Stimulated activated CD8-positive, alpha-beta memory T cell treated with anti-CD3 and anti-CD28 coated beads, Interleukin-15, amount 100 ng/mL, for 24 hours (primary cell): ENCODE results near the gene RGS3.

ENCODE experiments used
- DNase-seq: peaks from one replicate; pipeline ENCODE4 v3.0.0-alpha.2; 2020; ENCODE audit warnings: low read depth

Gene RGS3

GRCh38 chr9:113530022-113530635, 66.6 kb downstream of the RGS3 start:
- no peak for DNase-seq

DNA sequence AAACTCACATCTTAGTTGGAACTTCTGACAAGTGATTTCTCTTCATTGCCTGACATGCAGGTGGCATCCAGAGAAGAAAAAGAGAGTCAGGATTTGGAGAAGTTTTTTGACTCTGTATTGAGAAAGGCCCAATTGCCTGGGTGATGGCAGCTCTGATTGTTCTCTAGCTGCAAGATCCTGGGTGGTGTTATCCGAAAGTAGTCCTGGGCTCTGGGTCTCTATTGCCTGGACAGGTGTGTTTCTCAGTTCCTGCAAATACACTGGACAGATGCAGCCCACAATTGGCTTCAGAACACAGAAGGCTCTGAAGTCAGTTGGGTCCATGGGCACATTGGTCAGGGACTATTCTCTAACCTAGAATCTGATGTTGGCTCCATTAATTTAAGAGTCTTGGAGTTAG, 67.4 kb downstream of the RGS3 start:
- no peak for DNase-seq

GRCh38 chr9:113531919-113532808, 68.6 kb downstream of the RGS3 start:
- DNase-seq, result no peak

DNA sequence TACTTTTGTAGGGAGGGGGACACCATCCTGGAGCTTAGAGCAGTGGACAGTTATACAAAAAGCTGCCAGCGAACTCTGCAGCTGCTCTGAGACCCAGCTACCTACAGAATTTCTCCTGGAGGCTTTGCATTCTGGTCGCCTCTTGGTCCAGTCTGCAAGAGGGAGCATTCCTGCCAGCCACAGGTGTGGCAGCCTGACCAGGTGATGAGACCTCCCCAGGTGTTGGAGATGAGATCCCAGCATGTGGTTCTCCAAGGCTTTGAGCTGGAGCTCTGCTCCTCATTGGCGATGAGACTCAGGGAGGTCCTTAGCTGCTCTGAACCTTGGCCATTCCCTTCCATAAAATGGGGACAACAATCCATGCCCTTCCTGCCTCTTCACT, 69.3 kb downstream of the RGS3 start:
- DNase-seq, result no peak

DNA sequence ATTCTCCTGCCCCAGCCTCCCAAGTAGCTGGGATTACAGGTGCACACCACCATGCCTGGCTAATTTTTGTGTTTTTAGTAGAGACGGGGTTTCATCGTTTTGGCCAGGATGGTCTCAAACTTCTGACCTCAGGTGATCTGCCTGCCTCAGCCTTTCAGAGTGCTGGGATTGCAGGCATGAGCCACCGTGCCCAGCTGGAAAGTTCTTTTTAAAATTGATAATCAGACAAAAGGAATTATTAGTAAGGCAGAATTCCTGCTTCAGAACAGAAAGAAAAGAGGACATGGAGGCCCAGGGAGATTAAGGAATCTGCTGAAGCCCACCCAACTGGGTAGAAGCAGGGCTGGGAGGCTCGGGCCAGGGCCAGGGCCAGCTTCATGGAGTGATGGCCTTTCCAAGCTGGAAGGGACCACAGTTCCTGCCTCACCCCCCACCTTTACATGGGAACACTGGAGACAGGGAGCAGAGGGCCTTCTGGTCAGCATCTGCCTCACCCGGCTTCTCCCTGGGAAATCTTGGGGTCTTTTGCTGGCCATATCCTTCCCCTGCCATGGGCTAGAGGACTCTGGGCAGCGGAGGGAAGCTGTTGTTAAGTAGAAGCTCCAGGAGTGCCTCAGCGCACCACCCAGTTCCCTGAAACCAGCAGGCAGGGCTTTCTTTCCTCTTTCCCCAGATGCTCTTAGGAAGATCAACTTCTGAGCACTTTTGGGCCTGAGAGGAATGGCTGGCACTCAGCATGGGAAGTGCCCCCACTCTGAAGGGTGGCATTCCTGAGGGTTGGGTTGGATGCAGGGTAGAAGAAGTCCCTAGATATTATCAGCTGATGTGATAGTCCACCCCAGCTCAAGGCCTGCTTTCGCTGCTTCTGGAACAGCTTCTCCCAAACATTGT, 70.1 kb downstream of the RGS3 start:
- no peak for DNase-seq

- no peak for DNase-seq
Measured at GRCh38 chr9:113535756-113536155, 72.2 kb downstream of the RGS3 start.

GRCh38 chr9:113536166-113536482, 72.6 kb downstream of the RGS3 start:
- DNase-seq, result no peak

DNA sequence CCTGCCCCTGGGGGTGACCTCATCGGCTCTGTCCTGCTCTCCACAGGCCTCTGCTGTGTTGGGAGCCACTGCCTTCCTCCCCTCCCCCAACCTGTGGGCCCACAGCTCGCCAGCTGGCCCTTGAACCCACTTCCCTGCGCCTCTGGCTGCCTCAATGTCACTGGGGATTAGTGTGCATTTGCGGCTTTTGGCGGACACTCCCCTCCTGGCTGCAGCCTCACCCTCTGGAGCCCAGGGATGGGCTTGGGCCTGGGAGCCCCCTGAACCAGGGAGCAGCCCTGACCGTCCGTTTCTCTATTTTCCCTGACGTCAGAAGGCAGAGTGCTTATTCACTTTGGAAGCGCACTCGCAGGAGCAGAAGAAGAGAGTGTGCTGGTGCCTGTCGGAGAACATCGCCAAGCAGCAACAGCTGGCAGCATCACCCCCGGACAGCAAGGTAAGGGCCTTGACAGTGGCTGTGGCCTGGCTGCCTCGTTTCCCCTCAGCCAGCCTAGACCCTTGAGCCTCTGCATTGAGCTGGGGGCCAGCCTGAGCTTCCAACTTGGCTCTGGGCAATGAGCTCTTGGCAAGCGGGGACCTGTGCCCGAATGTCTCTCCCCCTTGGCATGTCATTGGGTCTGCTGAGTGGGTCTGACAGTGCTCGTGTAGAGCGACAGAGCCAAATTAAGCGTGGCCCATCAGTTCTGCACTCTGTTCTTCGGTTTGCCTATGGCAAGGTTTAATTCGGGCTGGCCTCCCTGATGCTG, 73.1 kb downstream of the RGS3 start:
- DNase-seq, result no peak

- DNase-seq, result no peak
Measured at GRCh38 chr9:113537229-113537810, 73.8 kb downstream of the RGS3 start.

DNA sequence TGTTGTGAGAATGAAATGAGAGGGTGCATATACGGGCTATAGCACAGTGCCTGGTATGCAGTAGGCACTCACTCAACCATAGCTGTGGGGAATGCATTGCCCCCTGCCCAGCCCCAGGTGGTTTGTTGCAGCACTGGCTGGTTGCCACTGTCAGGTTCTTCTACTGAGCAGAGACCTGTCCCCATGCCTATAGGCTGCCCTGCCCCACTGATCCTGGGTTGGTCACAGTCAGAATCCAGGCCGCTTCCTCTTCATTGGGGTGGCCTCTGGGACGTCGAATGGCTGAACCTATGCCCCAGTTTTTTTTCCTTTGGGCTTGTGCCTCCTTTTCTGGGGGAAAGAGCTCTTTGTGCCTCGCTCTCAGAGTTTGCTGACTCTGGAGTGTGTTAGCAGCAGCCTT, 74.6 kb downstream of the RGS3 start:
- DNase-seq, result no peak

- DNase-seq, result no peak
Measured at GRCh38 chr9:113538701-113539430, 75.3 kb downstream of the RGS3 start.

- no peak for DNase-seq
Measured at GRCh38 chr9:113540466-113540865, 76.9 kb downstream of the RGS3 start.

DNA sequence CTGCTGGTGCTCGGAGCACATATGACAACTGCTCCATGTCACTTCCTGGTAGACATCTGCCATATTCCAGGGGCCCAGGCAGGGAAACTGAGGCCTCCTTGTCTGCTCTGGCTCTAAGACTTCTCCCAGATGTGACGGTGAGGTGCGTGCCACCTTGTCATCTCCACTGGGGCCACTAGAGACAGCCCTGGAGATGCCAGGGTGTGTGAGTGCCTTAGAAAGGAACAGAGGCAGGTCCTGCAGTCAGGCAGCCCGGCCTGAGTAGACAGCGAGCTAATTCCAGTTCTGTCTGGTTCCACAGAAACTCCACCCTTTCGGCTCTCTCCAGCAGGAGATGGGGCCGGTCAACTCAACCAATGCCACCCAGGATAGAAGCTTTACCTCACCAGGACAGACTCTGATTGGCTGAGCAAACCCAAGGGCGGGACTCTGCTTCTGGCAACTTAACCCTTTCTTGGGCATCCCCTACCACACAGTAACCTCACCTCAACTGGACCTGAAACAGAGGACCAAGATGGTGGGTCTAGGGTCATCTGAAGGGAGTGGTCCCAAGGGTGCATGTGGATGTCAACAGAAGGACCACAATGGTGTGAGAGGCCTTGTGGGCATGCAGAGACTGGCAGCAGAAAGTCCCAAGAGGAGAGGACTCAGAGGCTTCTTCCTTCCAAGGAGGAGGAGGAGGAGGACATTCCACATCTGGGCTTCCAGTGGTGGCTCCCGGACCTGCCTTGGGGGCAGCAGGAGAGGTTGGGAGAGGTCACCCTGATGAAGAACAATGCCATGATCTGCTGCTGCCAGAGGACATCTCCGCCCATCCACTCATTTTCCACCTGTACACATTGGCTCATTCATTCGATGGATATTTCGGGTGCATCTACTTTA, 77.7 kb downstream of the RGS3 start:
- no peak for DNase-seq

DNA sequence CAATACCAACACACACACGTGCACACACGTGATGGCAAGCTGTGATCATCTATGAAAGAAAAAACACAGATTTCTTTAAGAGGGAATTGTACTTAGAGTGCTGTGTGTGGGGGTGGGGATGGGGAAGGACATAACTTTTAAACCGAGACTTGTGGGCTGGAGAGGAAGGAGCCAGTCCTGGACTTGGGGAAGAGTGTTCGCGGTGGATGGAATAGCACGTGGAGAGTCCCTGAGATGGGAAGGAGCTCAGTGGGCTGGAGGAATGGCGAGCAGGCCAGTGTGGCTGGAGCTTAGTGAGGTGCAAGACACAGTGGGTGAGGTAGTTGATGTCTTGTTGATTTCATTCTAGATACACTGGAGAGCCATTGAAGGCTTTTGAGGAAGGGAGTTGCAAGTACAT, 78.5 kb downstream of the RGS3 start:
- no peak for DNase-seq

DNA sequence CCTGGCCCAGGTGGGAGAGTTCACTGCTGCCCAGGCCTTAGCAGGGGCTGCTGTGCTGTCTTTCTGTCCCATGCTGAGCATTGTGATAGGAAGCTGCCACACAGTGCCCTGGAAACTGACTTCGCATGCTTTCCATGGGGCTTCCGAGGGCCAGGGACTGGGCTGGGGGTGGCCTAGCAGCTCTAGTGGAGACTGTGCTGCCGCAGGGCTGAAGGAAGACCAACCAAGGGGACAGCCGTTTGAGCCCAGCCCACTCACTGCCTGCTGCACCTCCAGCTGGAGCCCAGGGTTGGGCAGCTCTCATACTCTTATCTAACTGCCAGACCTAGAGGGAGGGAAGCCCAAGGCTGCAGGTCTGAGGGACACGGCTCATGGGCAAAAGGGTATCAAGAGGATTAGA, 79.2 kb downstream of the RGS3 start:
- no peak for DNase-seq

DNA sequence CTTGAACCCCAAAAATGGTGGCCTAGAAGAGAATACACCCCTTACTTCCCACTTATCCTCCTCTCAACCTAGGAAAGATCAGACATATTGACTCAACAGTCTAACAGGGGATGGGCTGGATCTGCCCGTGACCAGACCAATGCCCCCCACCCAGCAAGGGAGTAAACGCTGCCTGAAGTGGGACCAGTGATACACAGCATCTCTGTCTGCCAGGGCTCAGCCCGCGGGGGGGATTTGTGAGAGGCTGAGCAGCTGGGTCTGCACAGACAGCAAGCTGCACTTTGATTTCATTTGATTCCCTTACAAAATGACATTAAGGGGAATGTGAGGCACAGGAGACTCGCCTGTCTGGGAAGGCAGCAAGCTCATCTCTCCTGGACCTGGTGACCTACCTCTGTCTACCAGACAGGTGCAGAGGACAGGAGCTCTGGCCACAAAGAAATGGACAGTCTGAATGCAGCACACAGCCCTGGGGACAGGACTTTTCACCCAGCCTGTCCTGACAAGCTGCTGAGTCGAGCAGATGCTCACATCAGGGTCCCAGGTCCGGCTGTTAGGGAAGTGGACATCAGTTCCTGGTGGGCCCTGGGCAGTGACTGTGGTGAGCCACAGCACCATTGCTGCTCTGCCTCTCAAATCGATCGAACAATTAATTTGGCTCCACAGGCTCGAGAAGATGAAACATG, 79.9 kb downstream of the RGS3 start:
- DNase-seq, result no peak

DNA sequence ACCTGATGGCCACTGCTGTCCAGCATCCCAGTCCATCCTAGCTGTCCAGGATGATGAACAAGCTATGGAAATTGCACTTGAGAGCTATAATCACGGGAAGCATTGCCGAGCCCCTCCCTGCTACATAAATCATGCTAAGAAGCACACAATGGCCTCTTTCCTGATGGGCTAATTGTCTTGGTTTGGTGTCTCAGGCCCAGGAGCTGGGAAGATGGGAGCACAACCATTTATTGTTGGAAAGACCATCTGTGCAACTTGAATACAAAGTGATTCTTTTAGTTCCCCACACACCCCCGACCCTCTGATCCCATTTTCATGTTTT, 80.4 kb downstream of the RGS3 start:
- no peak for DNase-seq

GRCh38 chr9:113545068-113545467, 81.5 kb downstream of the RGS3 start:
- DNase-seq, result no peak

- no peak for DNase-seq
Measured at GRCh38 chr9:113546566-113546965, 83.0 kb downstream of the RGS3 start.

DNA sequence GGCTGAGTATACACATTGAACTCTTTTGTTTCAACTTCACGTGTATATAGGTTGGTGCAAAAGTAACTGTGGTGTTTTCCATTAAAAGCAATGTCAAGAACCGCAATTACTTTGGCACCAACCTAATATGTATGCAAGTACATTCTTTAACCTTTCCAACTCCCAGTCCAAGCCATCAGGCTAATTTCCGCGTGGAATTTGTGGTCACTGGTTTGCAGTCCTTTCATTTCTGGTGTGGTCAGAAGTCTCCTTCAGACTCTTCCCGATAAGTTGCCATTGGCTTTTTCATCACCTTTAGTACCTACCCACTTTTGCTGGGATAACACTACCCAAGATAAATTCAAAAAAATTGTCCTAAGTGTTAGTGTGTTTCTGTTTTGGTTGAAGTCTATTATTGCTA, 84.0 kb downstream of the RGS3 start:
- no peak for DNase-seq
